Liver (tissue), 9 donors: ENCODE measurements around the gene B4GALNT2. TPM values are rescaled to one million over a fixed set of nuclear protein-coding genes. Genes with fewer than 3 reads are reported as not detected.

ENCODE experiments used
- DNase-seq: peaks from one replicate; pipeline ENCODE4 v3.0.0-alpha.2; 2017; ENCODE audit warnings: low spot score
- H3K27ac ChIP-seq, 2 donors: one replicate each; pipeline ENCODE4 v1.7.0; 2013; ENCODE audit warnings: inconsistent platforms in 2 of 2, low read length in 2 of 2, control low read depth in 1 of 2, low read depth in 1 of 2, mild to moderate bottlenecking in 1 of 2
- H3K27me3 ChIP-seq, 4 donors: one replicate each; pipeline versions ENCODE4 v1.6.1 to v1.7.0; 2013; ENCODE audit warnings: low read length in 3 of 4, inconsistent platforms in 1 of 4, mild to moderate bottlenecking in 1 of 4, moderate library complexity in 1 of 4; ENCODE audit not compliant: control insufficient read depth in 4 of 4, insufficient read depth in 4 of 4
- H3K36me3 ChIP-seq, 4 donors: one replicate each; pipeline versions ENCODE4 v1.6.1 to v1.7.0; 2013; ENCODE audit warnings: low read length in 3 of 4, mild to moderate bottlenecking in 3 of 4, low read depth in 1 of 4, moderate library complexity in 1 of 4; ENCODE audit not compliant: control insufficient read depth in 4 of 4, insufficient read depth in 3 of 4
- H3K4me1 ChIP-seq, 4 donors: one replicate each; pipeline versions ENCODE4 v1.6.1 to v1.7.0; 2013; ENCODE audit warnings: low read length in 3 of 4, mild to moderate bottlenecking in 3 of 4, moderate library complexity in 1 of 4; ENCODE audit not compliant: control insufficient read depth in 4 of 4, insufficient read depth in 4 of 4
- H3K4me3 ChIP-seq, 3 donors: one replicate each; pipeline versions ENCODE4 v1.6.1 to v1.7.0; 2013; ENCODE audit warnings: low read length in 3 of 3, control low read depth in 1 of 3, low read depth in 1 of 3, mild to moderate bottlenecking in 1 of 3
- H3K9ac ChIP-seq, 2 donors: one replicate each; pipeline ENCODE4 v1.7.0; 2013; ENCODE audit warnings: low read length in 2 of 2, mild to moderate bottlenecking in 2 of 2, moderate library complexity in 2 of 2, control low read depth in 1 of 2, low read depth in 1 of 2
- H3K9me3 ChIP-seq, 4 donors: one replicate each; pipeline versions ENCODE4 v1.6.1 to v1.7.0; 2013; ENCODE audit warnings: low read length in 3 of 4; ENCODE audit not compliant: control insufficient read depth in 4 of 4
- ATF3 ChIP-seq: IDR thresholded peaks from 2 replicates; pipeline ENCODE4 v1.6.1; 2016; ENCODE audit warnings: antibody characterized with exemption
- CTCF ChIP-seq: fragments of 150-350 bp; IDR thresholded peaks from 2 replicates; pipeline ENCODE4 v1.5.1; 2017; ENCODE audit warnings: improper control_type of control experiment, low read depth, low read length; ENCODE audit not compliant: missing input control
- EGR1 ChIP-seq, 2 donors: IDR thresholded peaks; 2 replicates each; pipeline ENCODE4 v1.6.1; 2016 to 2018; ENCODE audit warnings: antibody characterized with exemption in 2 of 2, low read depth in 2 of 2
- FOXA1 ChIP-seq: IDR thresholded peaks from 2 replicates; pipeline ENCODE4 v1.6.1; 2016; ENCODE audit warnings: antibody characterized with exemption
- FOXA2 ChIP-seq: IDR thresholded peaks from 2 replicates; pipeline ENCODE4 v1.6.1; 2016; ENCODE audit warnings: antibody characterized with exemption
- HNF4A ChIP-seq, 2 donors: conservative IDR thresholded peaks; 2 replicates each; pipeline ENCODE4 v1.6.1; 2016; ENCODE audit warnings: antibody characterized with exemption in 2 of 2, mild to moderate bottlenecking in 2 of 2
- HNF4G ChIP-seq: IDR thresholded peaks from 2 replicates; pipeline ENCODE4 v1.6.1; 2016; ENCODE audit warnings: antibody characterized with exemption
- JUND ChIP-seq, 2 donors: IDR thresholded peaks; 2 replicates each; pipeline ENCODE4 v1.6.1; 2016; ENCODE audit warnings: antibody characterized with exemption in 2 of 2
- NR2F2 ChIP-seq: IDR thresholded peaks from 2 replicates; pipeline ENCODE4 v1.6.1; 2016; ENCODE audit warnings: antibody characterized with exemption
- RAD21 ChIP-seq, 2 donors: IDR thresholded peaks; 2 replicates each; pipeline ENCODE4 v1.6.1; 2016; ENCODE audit warnings: antibody characterized with exemption in 2 of 2, mild to moderate bottlenecking in 2 of 2
- REST ChIP-seq: IDR thresholded peaks from 2 replicates; pipeline ENCODE4 v1.6.1; 2016; ENCODE audit warnings: antibody characterized with exemption, mild to moderate bottlenecking
- SP1 ChIP-seq: IDR thresholded peaks from 2 replicates; pipeline ENCODE4 v1.6.1; 2018; ENCODE audit warnings: antibody characterized with exemption, mild to moderate bottlenecking
- TAF1 ChIP-seq: conservative IDR thresholded peaks from 2 replicates; pipeline ENCODE4 v1.6.1; 2016; ENCODE audit warnings: antibody characterized with exemption, mild to moderate bottlenecking
- YY1 ChIP-seq: IDR thresholded peaks from 2 replicates; pipeline ENCODE4 v1.6.1; 2016; ENCODE audit warnings: antibody characterized with exemption, mild to moderate bottlenecking
- ZBTB33 ChIP-seq: IDR thresholded peaks from 2 replicates; pipeline ENCODE4 v1.6.1; 2016; ENCODE audit warnings: antibody characterized with exemption
- WGBS: extraction: QIAGEN DNeasy Blood & Tissue Kit; methylation state at CpG from one replicate; pipeline ENCODE4 v1.1.7; 2013; 5-methylcytosine and 5-hydroxymethylcytosine counted together
- polyA plus RNA-seq, 2 donors: library from polyadenylated mRNA; stranded (reverse) in 1 of 2; unstranded in 1 of 2; fragments of 200-250 nt in 1 of 2; fragments of >200 nt in 1 of 2; fragmentation: Nextera tagmentation in 1 of 2; extraction: Ambion mirVana in 1 of 2; gene quantifications; one replicate each; pipeline versions ENCODE4 v1.2.1 to v1.2.3, GENCODE V29; 2013 to 2015
- total RNA-seq, 2 donors: library from RNA; depleted of rRNA; stranded (reverse); fragments of >200 nt; gene quantifications; one replicate each; pipeline ENCODE4 v1.2.3, GENCODE V29; 2014
- donor health status: healthy.
- donor health status: healthy.
- donor health status: healthy.
- donor health status: healthy.
- donor health status: healthy.

Gene B4GALNT2
- total and polyA plus RNA-seq, 4 donors = not detected

- Histone ChIP-seq H3K9me3 (no peaks in the 10 kb centered on the region), H3K27me3 (no peaks in the 10 kb centered on the region), H3K36me3 (no peaks in the 10 kb centered on the region), H3K4me3 (no peak overlapping the region), H3K9ac (no peak overlapping the region), H3K4me1 (peaks cover 0 to 14% (median 4%) of the 10 kb centered on the region in 4 donors), H3K27ac (no peak overlapping the region)
- TF ChIP-seq EGR1 (IDR thresholded peaks at IDR 0.05; ENCODE audit: low read depth in 2 of 2) (no peak), RAD21 (IDR thresholded peaks at IDR 0.05) (no peak), SP1 (no peak), NR2F2 (no peak)
- WGBS = 87% methylated on average over 3 of the region's 3 CpGs
- DNase-seq = no peak
Measured at GRCh38 chr17:49196520-49196919, 64.0 kb downstream of the B4GALNT2 start.

- 58% methylated on average over 5 of the region's 5 CpGs for WGBS
- Histone ChIP-seq H3K27me3 (no peaks in the 10 kb centered on the region), H3K27ac (no peak overlapping the region), H3K9me3 (no peaks in the 10 kb centered on the region), H3K9ac (no peak overlapping the region), H3K4me3 (no peak overlapping the region), H3K36me3 (no peaks in the 10 kb centered on the region), H3K4me1 (peaks cover 0 to 13% (median 4%) of the 10 kb centered on the region in 4 donors)
- DNase-seq = no peak
- TF ChIP-seq ATF3 = no peak
- no peak for TF ChIP-seq CTCF
- TF ChIP-seq YY1 = no peak
- no peak for TF ChIP-seq FOXA2
Measured at GRCh38 chr17:49197346-49197998, 64.9 kb downstream of the B4GALNT2 start.

- DNase-seq = no peak
- no peak overlapping the region for H3K9ac ChIP-seq
- H3K36me3 ChIP-seq = no peaks in the 10 kb centered on the region
- peaks cover 0 to 7% (median 2%) of the 10 kb centered on the region in 4 donors for H3K4me1 ChIP-seq
- no peak overlapping the region for H3K4me3 ChIP-seq
- 73% methylated on average over 2 of the region's 2 CpGs for WGBS
- TF ChIP-seq CTCF (no peak), JUND (IDR thresholded peaks at IDR 0.05) (no peak), NR2F2 (no peak), ATF3 (no peak), ZBTB33 (no peak), HNF4A (conservative IDR thresholded peaks at IDR 0.05) (no peak), EGR1 (IDR thresholded peaks at IDR 0.05; ENCODE audit: low read depth in 2 of 2) (no peak), REST (no peak), FOXA1 (no peak), YY1 (no peak), RAD21 (IDR thresholded peaks at IDR 0.05) (no peak), TAF1 (no peak), HNF4G (no peak)
- H3K27ac ChIP-seq = no peak overlapping the region
- H3K9me3 ChIP-seq = no peaks in the 10 kb centered on the region
- no peaks in the 10 kb centered on the region for H3K27me3 ChIP-seq
Measured at GRCh38 chr17:49198211-49198610, 65.6 kb downstream of the B4GALNT2 start.
